Astrocyte (in vitro differentiated cells and primary cell): ENCODE data around the gene ACTR5.

Experiments used
- EZH2 ChIP-seq: IDR thresholded peaks from 2 replicates; pipeline ENCODE4 v1.6.1; 2012; ENCODE audit warnings: mild to moderate bottlenecking, low read length, inconsistent platforms; ENCODE audit not compliant: insufficient read depth
- TF ChIP-seq, protein P1 (sequence below): IDR thresholded peaks from 2 replicates; pipeline ENCODE4 v1.5.1; 2011; ENCODE audit warnings: low read depth, mild to moderate bottlenecking, inconsistent platforms, low read length, moderate library complexity; ENCODE audit not compliant: insufficient read depth

DNA sequence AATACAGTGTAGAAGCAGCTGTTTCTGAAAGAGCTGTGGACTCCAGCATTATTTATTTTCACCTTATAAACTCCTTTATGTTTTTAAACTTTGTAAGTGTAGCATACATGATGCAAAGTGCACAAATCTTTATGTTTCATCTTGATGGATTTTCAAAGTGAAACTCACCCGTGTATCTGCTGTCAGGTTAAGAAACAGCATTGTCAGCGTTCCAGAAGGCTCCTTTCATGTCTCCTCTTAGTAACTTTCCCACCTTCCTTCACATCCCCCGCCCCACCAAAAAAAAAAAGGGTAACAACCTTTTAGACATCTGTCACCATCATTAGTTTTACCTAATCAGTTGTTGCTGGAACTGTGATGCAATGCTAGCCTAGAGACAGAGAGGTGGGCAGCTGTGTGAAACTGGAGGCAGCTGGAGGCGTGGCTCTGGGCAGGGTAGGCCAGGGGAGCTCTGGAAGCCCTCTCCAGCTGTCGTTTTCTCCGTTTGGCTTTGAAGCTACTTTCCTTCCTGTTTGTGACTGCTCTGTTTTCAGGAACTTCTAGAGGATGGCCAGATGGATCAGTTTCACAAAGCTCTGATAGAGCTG, 7.2 kb downstream of the ACTR5 start:
- TF ChIP-seq, protein P1, sequence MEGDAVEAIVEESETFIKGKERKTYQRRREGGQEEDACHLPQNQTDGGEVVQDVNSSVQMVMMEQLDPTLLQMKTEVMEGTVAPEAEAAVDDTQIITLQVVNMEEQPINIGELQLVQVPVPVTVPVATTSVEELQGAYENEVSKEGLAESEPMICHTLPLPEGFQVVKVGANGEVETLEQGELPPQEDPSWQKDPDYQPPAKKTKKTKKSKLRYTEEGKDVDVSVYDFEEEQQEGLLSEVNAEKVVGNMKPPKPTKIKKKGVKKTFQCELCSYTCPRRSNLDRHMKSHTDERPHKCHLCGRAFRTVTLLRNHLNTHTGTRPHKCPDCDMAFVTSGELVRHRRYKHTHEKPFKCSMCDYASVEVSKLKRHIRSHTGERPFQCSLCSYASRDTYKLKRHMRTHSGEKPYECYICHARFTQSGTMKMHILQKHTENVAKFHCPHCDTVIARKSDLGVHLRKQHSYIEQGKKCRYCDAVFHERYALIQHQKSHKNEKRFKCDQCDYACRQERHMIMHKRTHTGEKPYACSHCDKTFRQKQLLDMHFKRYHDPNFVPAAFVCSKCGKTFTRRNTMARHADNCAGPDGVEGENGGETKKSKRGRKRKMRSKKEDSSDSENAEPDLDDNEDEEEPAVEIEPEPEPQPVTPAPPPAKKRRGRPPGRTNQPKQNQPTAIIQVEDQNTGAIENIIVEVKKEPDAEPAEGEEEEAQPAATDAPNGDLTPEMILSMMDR, result no peak
- no peak for TF ChIP-seq EZH2
